ENCODE results near the gene VMP1. TPM values are rescaled to one million over a fixed set of nuclear protein-coding genes. Genes with fewer than 3 reads are reported as not detected.

Gene VMP1
- total and polyA plus RNA-seq, 2 of the 13 experiments (the other 11 are each of a cell fraction or from before 2014, with no cell fraction given) = 186 to 271 TPM

GRCh38 chr17:59840329-59841090, 133.1 kb downstream of the VMP1 start (continued):
- TF ChIP-seq ZC3H13 (CRISPR knock-in tag; IDR thresholded peaks at IDR 0.05) (0 out of 2 replicates have a peak, but pooled peaks have one; percentile 6), TBL1XR1 (IDR thresholded peaks at IDR 0.05; ENCODE audit: borderline replicate concordance, low read length, partially characterized antibody) (no peak), ZNF775 (CRISPR knock-in tag; IDR thresholded peaks at IDR 0.05; ENCODE audit: borderline replicate concordance) (no peak), RCOR2 (CRISPR knock-in tag; IDR thresholded peaks at IDR 0.05) (no peak), NPAS2 (CRISPR knock-in tag; IDR thresholded peaks at IDR 0.05; ENCODE audit: borderline replicate concordance) (no peak), SMAD3 (CRISPR knock-in tag; IDR thresholded peaks at IDR 0.05) (peak; percentile 79; the same call in 1 of the 2 replicates), ZNF512 (CRISPR knock-in tag; IDR thresholded peaks at IDR 0.05) (no peak), HMGXB4 (CRISPR knock-in tag; IDR thresholded peaks at IDR 0.05; ENCODE audit: borderline replicate concordance in 1 of 2, low read depth in 1 of 2) (peak in 1 of 2 experiments; percentile 3; a peak in 1 of 4 replicates), HNRNPK (IDR thresholded peaks at IDR 0.05; ENCODE audit: low read depth, low read length, poor library complexity, severe bottlenecking) (no peak), AKNA (CRISPR knock-in tag; IDR thresholded peaks at IDR 0.05; ENCODE audit: borderline replicate concordance) (0 out of 2 replicates have a peak, but pooled peaks have one; percentile 22), ZNF652 (CRISPR knock-in tag; IDR thresholded peaks at IDR 0.05; ENCODE audit: borderline replicate concordance, low read depth) (0 out of 2 replicates have a peak, but pooled peaks have one; percentile 26), ZNF12 (CRISPR knock-in tag; IDR thresholded peaks at IDR 0.05) (0 out of 2 replicates have a peak, but pooled peaks have one; percentile 1), ZNF143 (CRISPR knock-in tag; IDR thresholded peaks at IDR 0.05) (no peak), PAF1 (CRISPR knock-in tag; IDR thresholded peaks at IDR 0.05) (peak; percentile 58), ZBTB7A (CRISPR knock-in tag; IDR thresholded peaks at IDR 0.05) (no peak), RBFOX2 (IDR thresholded peaks at IDR 0.05; ENCODE audit: low read depth, low read length) (no peak), HNRNPL (IDR thresholded peaks at IDR 0.05; ENCODE audit: low read depth, low read length) (peak; percentile 81; the same call in 1 of the 2 replicates), GMEB2 (CRISPR knock-in tag; IDR thresholded peaks at IDR 0.05; ENCODE audit: low read depth) (no peak), ZSCAN9 (CRISPR knock-in tag; IDR thresholded peaks at IDR 0.05; ENCODE audit: borderline replicate concordance) (no peak; the same call in 1 of the 2 replicates)
